Astrocyte of the cerebellum (primary cell): Measurements from ENCODE around the gene KCNT2.

Source experiments
- DNase-seq: peaks from one replicate; pipeline ENCODE4 v3.0.0-alpha.2; 2011; ENCODE audit warnings: low read depth
- H3K4me3 ChIP-seq: 2 replicates; pipeline ENCODE4 v1.5.1; 2011; ENCODE audit warnings: mild to moderate bottlenecking, low read depth, low read length, moderate library complexity
- CTCF ChIP-seq: IDR thresholded peaks from 2 replicates; pipeline ENCODE4 v1.5.1; 2012; ENCODE audit warnings: low read length, low read depth, moderate library complexity, mild to moderate bottlenecking; ENCODE audit errors: missing control alignments
- in situ Hi-C: cut with HindIII; loops from 2 replicates; pipeline ENCODE4 v1.10.0; 2017; ENCODE audit warnings: low sequenced_read_pairs

The KCNT2 gene

GRCh38 chr1:196183941-196184340 lies 424.3 kb downstream of the KCNT2 start:
- in situ Hi-C loops = no loop called here
- TF ChIP-seq CTCF = no peak

GRCh38 chr1:196181594-196181878 lies 426.7 kb downstream of the KCNT2 start:
- DNase-seq = no peak
- no peak for TF ChIP-seq CTCF
- in situ Hi-C loops = no loop called here
- H3K4me3 ChIP-seq = no peak overlapping the region

More at GRCh38 chr1:196183941-196184340, 424.3 kb downstream of the KCNT2 start:
- H3K4me3 ChIP-seq = no peak overlapping the region
- no peak for DNase-seq

- TF ChIP-seq CTCF = no peak
- peak; percentile 85 for DNase-seq
Observed at GRCh38 chr1:196180847-196181593, 427.2 kb downstream of the KCNT2 start.

GRCh38 chr1:196178083-196178635 lies 430.1 kb downstream of the KCNT2 start:
- in situ Hi-C loops = no loop called here
- no peak for DNase-seq
- no peak overlapping the region for H3K4me3 ChIP-seq
- no peak for TF ChIP-seq CTCF

More at GRCh38 chr1:196180847-196181593, 427.2 kb downstream of the KCNT2 start:
- in situ Hi-C loops = no loop called here
- no peak overlapping the region for H3K4me3 ChIP-seq
